Peyer's patch (tissue), 4 donors: ENCODE measurements around the gene PLXNA2.

Experiments
- CTCF ChIP-seq, 6 experiments: fragments of 450-650 bp in 4 of 6; fragments of 200-600 bp in 2 of 6; sonication (generic) in 1 of 6; IDR thresholded peaks; one replicate each; pipeline ENCODE4 v1.5.1; 2017 to 2019; ENCODE audit warnings: antibody characterized with exemption in 6 of 6, mild to moderate bottlenecking in 3 of 6, moderate library complexity in 1 of 6
- POLR2A ChIP-seq, 2 donors: fragments of 450-650 bp; IDR thresholded peaks; one replicate each; pipeline ENCODE4 v1.5.1; 2017; ENCODE audit warnings: antibody characterized with exemption in 2 of 2, mild to moderate bottlenecking in 2 of 2, moderate library complexity in 2 of 2

- no peak for TF ChIP-seq CTCF (IDR thresholded peaks at IDR 0.05)
- TF ChIP-seq POLR2A (IDR thresholded peaks at IDR 0.05): no peak
Measured at GRCh38 chr1:208098773-208099172, 145.4 kb downstream of the PLXNA2 start.
